ENCODE data around the gene OR7C1. TPM values are rescaled to one million over a fixed set of nuclear protein-coding genes. Genes with fewer than 3 reads are reported as not detected.

The OR7C1 gene
- total and polyA plus RNA-seq, 2 of the 8 experiments (the other 6 are each of a cell fraction or from before 2014, with no cell fraction given): not detected

GRCh38 chr19:14843578-14843977, 8.6 kb upstream of the OR7C1 start (continued):
- no peak for TF ChIP-seq JUN (IDR thresholded peaks at IDR 0.05; ENCODE audit: low read depth, low read length)
- TF ChIP-seq CHD7 (IDR thresholded peaks at IDR 0.05; ENCODE audit: insufficient replicate concordance, low read length): no peak
- TF ChIP-seq TAF7 (optimal IDR thresholded peaks at IDR 0.05; ENCODE audit: borderline replicate concordance, low read depth, low read length): no peak
- no peak for TF ChIP-seq SP4 (IDR thresholded peaks at IDR 0.05; ENCODE audit: low read length)
- TF ChIP-seq CEBPB (IDR thresholded peaks at IDR 0.05; ENCODE audit: low read depth, low read length): no peak
- TF ChIP-seq HDAC6 (IDR thresholded peaks at IDR 0.05; ENCODE audit: low read depth, low read length): no peak

All from H1 (cell line).